ENCODE results near the gene TMEM220. TPM values are rescaled to one million over a fixed set of nuclear protein-coding genes. Genes with fewer than 3 reads are reported as not detected.

TMEM220 gene
- total RNA-seq, 4 donors from 2014 or later: 1.4 to 9.5 (median 6.3) TPM

- H3K27ac ChIP-seq: no peak overlapping the region
- H3K4me1 ChIP-seq: peaks cover 0 to 12% (median 2%) of the 10 kb centered on the region in 3 donors
- no peaks in the 10 kb centered on the region for H3K36me3 ChIP-seq
- TF ChIP-seq POLR2A (IDR thresholded peaks at IDR 0.05): no peak
- no peak for TF ChIP-seq CTCF (IDR thresholded peaks at IDR 0.05)
- H3K4me3 ChIP-seq: no peak overlapping the region
- no peaks in the 10 kb centered on the region for H3K9me3 ChIP-seq
- DNase-seq: no peak
- intact Hi-C loops (cut with DNase I): no loop called here
- H3K27me3 ChIP-seq: no peaks in the 10 kb centered on the region
- WGBS, 2 donors: 68 to 72% methylated on average over 9 to 10 of the region's 10 CpGs
These were observed 22.9 kb upstream of the TMEM220 start for GRCh38 chr17:10752696-10753095.

- TF ChIP-seq CTCF (IDR thresholded peaks at IDR 0.05): no peak
- TF ChIP-seq POLR2A (IDR thresholded peaks at IDR 0.05): no peak
- Histone ChIP-seq H3K27me3 (no peaks in the 10 kb centered on the region), H3K27ac (no peak overlapping the region), H3K4me3 (no peak overlapping the region), H3K4me1 (peaks cover 0 to 12% (median 2%) of the 10 kb centered on the region in 3 donors), H3K9me3 (no peaks in the 10 kb centered on the region), H3K36me3 (no peaks in the 10 kb centered on the region)
- WGBS, 2 donors: 71 to 100% methylated on average over 1 to 2 of the region's 3 CpGs
- intact Hi-C loops (cut with DNase I): no loop called here
- DNase-seq: no peak
These were observed 21.7 kb upstream of the TMEM220 start for GRCh38 chr17:10751563-10751962.

GRCh38 chr17:10750210-10750609 is 20.4 kb upstream of the TMEM220 start:
- DNase-seq: no peak

GRCh38 chr17:10748531-10749181 is 18.8 kb upstream of the TMEM220 start:
- intact Hi-C loops (cut with DNase I): no loop called here
- Histone ChIP-seq H3K9me3 (no peaks in the 10 kb centered on the region), H3K27ac (no peak overlapping the region), H3K36me3 (no peaks in the 10 kb centered on the region), H3K4me3 (no peak overlapping the region), H3K27me3 (no peaks in the 10 kb centered on the region), H3K4me1 (peaks cover 0 to 34% (median 7%) of the 10 kb centered on the region in 3 donors)
- 51 to 58% methylated on average over 6 to 9 of the region's 9 CpGs for WGBS, 2 donors
- DNase-seq: no peak
- no peak for TF ChIP-seq POLR2A (IDR thresholded peaks at IDR 0.05)
- no peak for TF ChIP-seq CTCF (IDR thresholded peaks at IDR 0.05)

More at GRCh38 chr17:10750210-10750609, 20.4 kb upstream of the TMEM220 start:
- H3K27ac ChIP-seq: no peak overlapping the region
- no peak overlapping the region for H3K4me3 ChIP-seq
- no peaks in the 10 kb centered on the region for H3K36me3 ChIP-seq
- intact Hi-C loops (cut with DNase I): no loop called here
- no peak for TF ChIP-seq POLR2A (IDR thresholded peaks at IDR 0.05)
- no peak for TF ChIP-seq CTCF (IDR thresholded peaks at IDR 0.05)
- no peaks in the 10 kb centered on the region for H3K27me3 ChIP-seq
- peaks cover 0 to 19% (median 2%) of the 10 kb centered on the region in 3 donors for H3K4me1 ChIP-seq
- H3K9me3 ChIP-seq: no peaks in the 10 kb centered on the region
- 91 to 100% methylated on average over 2 to 4 of the region's 4 CpGs for WGBS, 2 donors

GRCh38 chr17:10745231-10745630 is 15.4 kb upstream of the TMEM220 start:
- WGBS, 2 donors: 35 to 48% methylated on average over 6 of the region's 6 CpGs
- peaks cover 0 to 37% (median 7%) of the 10 kb centered on the region in 3 donors for H3K4me1 ChIP-seq
- H3K36me3 ChIP-seq: no peaks in the 10 kb centered on the region
- H3K27me3 ChIP-seq: no peaks in the 10 kb centered on the region
- H3K27ac ChIP-seq: peak overlapping the region in 3 of 4 donors; percentile 10 to 50 (median 36)
- no peak overlapping the region for H3K4me3 ChIP-seq
- intact Hi-C loops (cut with DNase I): no loop called here
- no peaks in the 10 kb centered on the region for H3K9me3 ChIP-seq
- no peak for DNase-seq
- TF ChIP-seq POLR2A (IDR thresholded peaks at IDR 0.05): no peak
- no peak for TF ChIP-seq CTCF (IDR thresholded peaks at IDR 0.05)

Data from esophagus squamous epithelium (tissue), 5 donors.